OCI-LY7 (cell line): Measurements from ENCODE around the gene TSPO. TPM values are rescaled to one million over a fixed set of nuclear protein-coding genes. Genes with fewer than 3 reads are reported as not detected.

Experiments
- BruUV-seq: library from RNA; stranded (reverse); fragments of 400-500 nt; replicated peaks from 2 replicates; lab custom pipeline; 2021; lab: Mats Ljungman, UMichigan
- CTCF ChIA-PET: fragments of 300-600 bp; sonication (Branson Sonifier 250); formaldehyde crosslinking; loops from one replicate; lab custom pipeline; 2022; ENCODE audit warnings: antibody characterized with exemption; ENCODE audit not compliant: unreplicated experiment; lab: Charles Lee
- POLR2A ChIA-PET: fragments of 300-600 bp; sonication (Branson Sonifier 250); formaldehyde crosslinking; loops from one replicate; lab custom pipeline; 2022; ENCODE audit warnings: antibody characterized with exemption; lab: Charles Lee
- DNase-seq: peaks from one replicate; pipeline ENCODE4 v3.0.0-alpha.2; 2015; ENCODE audit warnings: low spot score
- H2AFZ ChIP-seq: fragments of 200-600 bp; sonication (generic), shearing (Covaris generic); 2 replicates; pipeline ENCODE4 v1.6.1; 2014; ENCODE audit warnings: mild to moderate bottlenecking, antibody characterized with exemption, low read length, moderate library complexity
- H3K27ac ChIP-seq: fragments of 200-600 bp; sonication (generic); 2 replicates; pipeline ENCODE4 v1.5.1; 2014; ENCODE audit warnings: mixed run types, low read depth, mild to moderate bottlenecking, moderate library complexity, low read length, inconsistent platforms; ENCODE audit not compliant: poor library complexity, severe bottlenecking
- H3K36me3 ChIP-seq: fragments of 200-600 bp; sonication (generic); 2 replicates; pipeline ENCODE4 v1.6.1; 2014; ENCODE audit warnings: mild to moderate bottlenecking, antibody characterized with exemption, low read length, moderate library complexity, mixed read lengths; ENCODE audit not compliant: insufficient read depth
- H3K4me1 ChIP-seq: fragments of 200-600 bp; sonication (generic); 2 replicates; pipeline ENCODE4 v1.5.1; 2014; ENCODE audit warnings: mild to moderate bottlenecking, low read length; ENCODE audit not compliant: insufficient read depth, poor library complexity, severe bottlenecking
- H3K4me2 ChIP-seq: fragments of 200-600 bp; sonication (generic); 2 replicates; pipeline ENCODE4 v1.6.1; 2014; ENCODE audit warnings: mild to moderate bottlenecking, low read length
- H3K4me3 ChIP-seq: fragments of 200-600 bp; sonication (generic); 2 replicates; pipeline ENCODE4 v1.5.1; 2014; ENCODE audit warnings: mild to moderate bottlenecking, low read depth, low read length; ENCODE audit not compliant: poor library complexity, severe bottlenecking
- H3K79me2 ChIP-seq: fragments of 200-600 bp; sonication (generic); 2 replicates; pipeline ENCODE4 v1.6.1; 2016; ENCODE audit warnings: low read depth, mild to moderate bottlenecking, low read length, moderate library complexity, mixed read lengths; ENCODE audit not compliant: insufficient read depth
- H3K9me2 ChIP-seq: fragments of 200-600 bp; sonication (generic); 2 replicates; pipeline ENCODE4 v1.6.1; 2016; ENCODE audit warnings: mild to moderate bottlenecking, low read length, mixed read lengths; ENCODE audit not compliant: insufficient read depth
- H3K9me3 ChIP-seq: fragments of 200-600 bp; sonication (generic); 2 replicates; pipeline ENCODE4 v1.6.1; 2014; ENCODE audit warnings: mild to moderate bottlenecking, mixed run types, low read length, mixed read lengths
- H4K20me1 ChIP-seq: fragments of 200-600 bp; sonication (generic); 2 replicates; pipeline ENCODE4 v1.6.1; 2014; ENCODE audit warnings: mild to moderate bottlenecking, antibody characterized with exemption, low read length, moderate library complexity, mixed read lengths; ENCODE audit not compliant: insufficient read depth
- EZH2phosphoT487 ChIP-seq: fragments of 200-600 bp; sonication (generic); IDR thresholded peaks from 2 replicates; pipeline ENCODE4 v1.6.1; 2018; ENCODE audit warnings: low read depth, borderline replicate concordance, mild to moderate bottlenecking, mixed run types, antibody characterized with exemption, low read length, moderate library complexity, mixed read lengths
- intact Hi-C: fragments of 100-400 bp; cut with micrococcal nuclease; formaldehyde crosslinking; loops from one replicate; pipeline ENCODE4 v1.10.0; 2022; ENCODE audit not compliant: unreplicated experiment
- total RNA-seq, 2 experiments: library from RNA; depleted of rRNA in 1 of 2; stranded (reverse); fragments of >200 nt in 1 of 2; shearing (Covaris generic) in 1 of 2; gene quantifications; 2 replicates each; pipeline ENCODE4 v1.2.3, GENCODE V29; 2014 to 2022
- TF ChIP-seq, protein P1 (sequence below): fragments of 200-600 bp; sonication (generic); conservative IDR thresholded peaks from 2 replicates; pipeline ENCODE4 v1.5.1; 2014; ENCODE audit warnings: mild to moderate bottlenecking, antibody characterized with exemption, low read length, moderate library complexity, mixed read lengths

The TSPO gene
- total RNA-seq, 2 experiments from 2014 or later: 47.1 to 69.9 TPM

DNA sequence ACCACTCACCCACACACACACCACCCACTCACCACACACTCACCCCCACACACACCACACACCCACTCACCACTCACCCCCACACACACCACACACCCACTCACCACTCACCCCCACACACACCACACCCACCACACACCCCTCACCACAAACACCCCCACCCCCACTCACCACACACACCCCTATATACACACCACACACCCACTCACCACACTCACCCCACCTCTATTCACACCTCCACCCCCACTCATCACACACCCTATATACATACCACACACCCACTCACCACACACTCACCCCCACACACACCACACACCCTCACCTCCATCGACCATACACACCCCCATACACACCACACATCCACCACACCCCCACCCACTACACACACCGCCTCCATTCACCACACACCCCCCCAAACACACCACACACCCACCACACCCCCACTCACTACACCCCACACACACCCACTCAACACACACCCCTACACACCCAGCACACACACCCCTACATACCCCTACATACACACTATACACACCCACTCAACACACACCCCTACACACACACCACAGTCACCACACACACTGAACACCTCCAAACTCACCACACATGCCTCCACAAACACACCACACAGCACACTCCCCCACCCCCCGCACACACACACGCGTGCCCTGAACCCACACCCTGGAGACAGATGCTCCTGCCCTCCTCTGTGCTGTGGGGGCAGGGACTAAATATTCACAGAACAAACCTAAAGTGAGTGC, 54.6 kb downstream of the TSPO start:
- no peaks in the 10 kb centered on the region for H3K9me3 ChIP-seq
- ChIA-PET POLR2A (no interaction called here), CTCF (no interaction called here)
- H3K4me3 ChIP-seq: no peak overlapping the region
- no peaks in the 10 kb centered on the region for H3K4me1 ChIP-seq
- TF ChIP-seq, protein P1, sequence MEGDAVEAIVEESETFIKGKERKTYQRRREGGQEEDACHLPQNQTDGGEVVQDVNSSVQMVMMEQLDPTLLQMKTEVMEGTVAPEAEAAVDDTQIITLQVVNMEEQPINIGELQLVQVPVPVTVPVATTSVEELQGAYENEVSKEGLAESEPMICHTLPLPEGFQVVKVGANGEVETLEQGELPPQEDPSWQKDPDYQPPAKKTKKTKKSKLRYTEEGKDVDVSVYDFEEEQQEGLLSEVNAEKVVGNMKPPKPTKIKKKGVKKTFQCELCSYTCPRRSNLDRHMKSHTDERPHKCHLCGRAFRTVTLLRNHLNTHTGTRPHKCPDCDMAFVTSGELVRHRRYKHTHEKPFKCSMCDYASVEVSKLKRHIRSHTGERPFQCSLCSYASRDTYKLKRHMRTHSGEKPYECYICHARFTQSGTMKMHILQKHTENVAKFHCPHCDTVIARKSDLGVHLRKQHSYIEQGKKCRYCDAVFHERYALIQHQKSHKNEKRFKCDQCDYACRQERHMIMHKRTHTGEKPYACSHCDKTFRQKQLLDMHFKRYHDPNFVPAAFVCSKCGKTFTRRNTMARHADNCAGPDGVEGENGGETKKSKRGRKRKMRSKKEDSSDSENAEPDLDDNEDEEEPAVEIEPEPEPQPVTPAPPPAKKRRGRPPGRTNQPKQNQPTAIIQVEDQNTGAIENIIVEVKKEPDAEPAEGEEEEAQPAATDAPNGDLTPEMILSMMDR: no peak
- no peak for TF ChIP-seq EZH2phosphoT487
- no TSS peak for BruUV-seq
- H3K9me2 ChIP-seq: no peaks in the 10 kb centered on the region
- no peak overlapping the region for H2AFZ ChIP-seq
- intact Hi-C loops: no loop called here
- DNase-seq: no peak
- no peaks in the 10 kb centered on the region for H3K36me3 ChIP-seq
- H4K20me1 ChIP-seq: no peaks in the 10 kb centered on the region
- H3K4me2 ChIP-seq: no peak overlapping the region
- no peaks in the 10 kb centered on the region for H3K79me2 ChIP-seq
- H3K27ac ChIP-seq: no peak overlapping the region

DNA sequence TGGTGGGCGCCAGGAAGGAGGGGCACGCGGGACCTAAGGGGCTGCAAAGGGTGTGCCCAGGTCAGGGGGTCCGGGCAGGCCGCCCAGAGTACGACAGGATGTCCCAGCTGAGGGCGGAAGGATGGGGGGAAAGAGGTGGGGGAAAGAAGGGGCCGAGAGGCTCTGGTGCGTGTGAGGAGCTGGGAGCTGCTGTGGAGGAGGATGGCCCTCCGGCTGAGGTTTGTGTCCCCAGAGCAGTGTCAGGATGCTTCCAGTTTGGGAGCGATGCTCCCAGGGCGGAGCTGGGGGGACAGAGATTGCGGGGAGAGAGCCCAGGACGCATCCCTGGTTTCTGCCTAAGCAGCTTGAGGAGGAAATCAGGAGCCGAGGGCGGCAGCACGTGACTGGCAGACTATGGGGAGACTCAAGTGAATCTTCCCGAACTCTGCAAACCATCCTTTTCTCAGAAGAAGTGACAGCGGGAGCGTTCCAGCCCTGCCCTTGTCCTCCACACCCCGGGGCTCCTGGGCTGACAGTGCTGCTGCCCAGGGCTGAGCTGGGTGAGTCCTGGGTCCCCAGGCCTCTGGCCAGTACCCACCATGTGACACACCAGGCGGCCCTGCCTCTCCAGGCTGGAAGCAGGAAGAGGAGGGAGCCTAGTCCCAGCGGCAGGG, 55.3 kb downstream of the TSPO start:
- CTCF ChIA-PET: no interaction called here
- Histone ChIP-seq H3K9me2 (no peaks in the 10 kb centered on the region), H3K4me3 (no peak overlapping the region), H4K20me1 (no peaks in the 10 kb centered on the region), H3K4me2 (no peak overlapping the region), H3K79me2 (no peaks in the 10 kb centered on the region), H3K27ac (no peak overlapping the region), H3K36me3 (no peaks in the 10 kb centered on the region), H3K4me1 (no peaks in the 10 kb centered on the region), H2AFZ (no peak overlapping the region), H3K9me3 (no peaks in the 10 kb centered on the region)
- no TSS peak for BruUV-seq
- POLR2A ChIA-PET: no interaction called here
- DNase-seq: no peak
- intact Hi-C loops: no loop called here
- TF ChIP-seq, protein P1: no peak
- TF ChIP-seq EZH2phosphoT487: no peak

DNA sequence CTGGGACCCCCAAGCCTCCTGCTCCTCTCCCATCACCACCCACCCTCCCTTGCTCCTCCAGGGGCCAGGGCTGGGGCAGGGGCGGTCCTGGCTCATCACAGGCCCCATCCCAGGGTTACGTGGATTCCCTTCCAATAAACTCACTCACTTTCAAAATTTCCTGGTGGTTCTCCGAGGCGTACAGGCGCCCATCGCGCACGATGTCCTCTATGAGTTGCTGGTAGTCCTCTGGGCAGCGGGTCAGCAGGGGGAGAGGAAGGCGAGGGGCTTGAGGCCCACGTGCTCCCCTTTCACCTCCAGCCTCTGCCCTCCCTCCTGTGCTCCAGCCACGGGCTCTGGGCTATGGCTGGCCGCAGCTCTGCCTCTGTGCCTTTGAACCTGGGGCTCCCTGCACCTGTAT, 56.0 kb downstream of the TSPO start:
- intact Hi-C loops: no loop called here
- no peak overlapping the region for H3K4me3 ChIP-seq
- no peaks in the 10 kb centered on the region for H3K9me3 ChIP-seq
- POLR2A ChIA-PET: no interaction called here
- no peak for DNase-seq
- BruUV-seq: no TSS peak
- H4K20me1 ChIP-seq: no peaks in the 10 kb centered on the region
- no peaks in the 10 kb centered on the region for H3K4me1 ChIP-seq
- CTCF ChIA-PET: no interaction called here
- H2AFZ ChIP-seq: no peak overlapping the region
- H3K4me2 ChIP-seq: no peak overlapping the region
- no peaks in the 10 kb centered on the region for H3K36me3 ChIP-seq
- no peak overlapping the region for H3K27ac ChIP-seq
- no peaks in the 10 kb centered on the region for H3K9me2 ChIP-seq
- TF ChIP-seq EZH2phosphoT487: no peak
- TF ChIP-seq, protein P1: no peak
- no peaks in the 10 kb centered on the region for H3K79me2 ChIP-seq
